ENCODE data around the gene BMP5. TPM values are rescaled to one million over a fixed set of nuclear protein-coding genes. Genes with fewer than 3 reads are reported as not detected.
"Not testable (repeated sequence)": the region's sequence is repeated elsewhere in the genome, so short reads cannot be mapped to it uniquely, and the experiment has no call there.

BMP5 gene
- 11.5 TPM for total RNA-seq

GRCh38 chr6:55875400-55875799 is at the start of gene BMP5:
Gene BMP5 (minus strand): TSS chr6:55875590. CDS start chr6:55874865, 725 bp downstream.
- no peaks in the 10 kb centered on the region for H3K9me3 ChIP-seq (ENCODE audit: control insufficient read depth in 3 of 3, low read length in 3 of 3)
- peak within 1 kb of the TSS; percentile 24 to 57 (median 29) for H3K4me3 ChIP-seq (ENCODE audit: low read length in 3 of 3)
- H3K27me3 ChIP-seq (ENCODE audit: control insufficient read depth in 3 of 3, insufficient read depth in 3 of 3, low read length in 3 of 3) = no peaks in the 10 kb centered on the region
- peak within 1 kb of the TSS in 1 of 3 donors; percentile 40 for H3K9ac ChIP-seq (ENCODE audit: low read depth in 1 of 3, low read length in 3 of 3)
- H3K4me1 ChIP-seq (ENCODE audit: control insufficient read depth in 3 of 3, insufficient read depth in 3 of 3, low read length in 3 of 3) = no peaks in the 10 kb centered on the region
- H3K27ac ChIP-seq (ENCODE audit: low read depth, low read length) = no peak within 1 kb of the TSS
- H3K36me3 ChIP-seq (ENCODE audit: control insufficient read depth in 3 of 3, insufficient read depth in 3 of 3, low read length in 3 of 3) = no peaks in the 10 kb centered on the region

GRCh38 chr6:55922406-55922805 is 47.0 kb upstream of the BMP5 start:
- no peak overlapping the region for H3K27ac ChIP-seq (ENCODE audit: low read depth, low read length)
- no peaks in the 10 kb centered on the region for H3K4me1 ChIP-seq (ENCODE audit: control insufficient read depth in 3 of 3, insufficient read depth in 3 of 3, low read length in 3 of 3)
- H3K9me3 ChIP-seq (ENCODE audit: control insufficient read depth in 3 of 3, low read length in 3 of 3) = no peaks in the 10 kb centered on the region
- H3K36me3 ChIP-seq (ENCODE audit: control insufficient read depth in 3 of 3, insufficient read depth in 3 of 3, low read length in 3 of 3) = no peaks in the 10 kb centered on the region
- H3K9ac ChIP-seq (ENCODE audit: low read depth in 1 of 3, low read length in 3 of 3) = no peak overlapping the region
- H3K27me3 ChIP-seq (ENCODE audit: control insufficient read depth in 3 of 3, insufficient read depth in 3 of 3, low read length in 3 of 3) = no peaks in the 10 kb centered on the region
- no peak overlapping the region for H3K4me3 ChIP-seq (ENCODE audit: low read length in 3 of 3)

GRCh38 chr6:55919716-55920308 is 44.4 kb upstream of the BMP5 start:
- no peaks in the 10 kb centered on the region for H3K27me3 ChIP-seq (ENCODE audit: control insufficient read depth in 3 of 3, insufficient read depth in 3 of 3, low read length in 3 of 3)
- no peaks in the 10 kb centered on the region for H3K4me1 ChIP-seq (ENCODE audit: control insufficient read depth in 3 of 3, insufficient read depth in 3 of 3, low read length in 3 of 3)
- H3K9ac ChIP-seq (ENCODE audit: low read depth in 1 of 3, low read length in 3 of 3) = no peak overlapping the region
- H3K27ac ChIP-seq (ENCODE audit: low read depth, low read length) = no peak overlapping the region
- no peak overlapping the region for H3K4me3 ChIP-seq (ENCODE audit: low read length in 3 of 3)
- no peaks in the 10 kb centered on the region for H3K9me3 ChIP-seq (ENCODE audit: control insufficient read depth in 3 of 3, low read length in 3 of 3)
- no peaks in the 10 kb centered on the region for H3K36me3 ChIP-seq (ENCODE audit: control insufficient read depth in 3 of 3, insufficient read depth in 3 of 3, low read length in 3 of 3)

- no peaks in the 10 kb centered on the region for H3K27me3 ChIP-seq (ENCODE audit: control insufficient read depth in 3 of 3, insufficient read depth in 3 of 3, low read length in 3 of 3)
- no peaks in the 10 kb centered on the region for H3K36me3 ChIP-seq (ENCODE audit: control insufficient read depth in 3 of 3, insufficient read depth in 3 of 3, low read length in 3 of 3)
- no peak overlapping the region for H3K9ac ChIP-seq (ENCODE audit: low read depth in 1 of 3, low read length in 3 of 3)
- H3K27ac ChIP-seq (ENCODE audit: low read depth, low read length) = no peak overlapping the region
- no peaks in the 10 kb centered on the region for H3K9me3 ChIP-seq (ENCODE audit: control insufficient read depth in 3 of 3, low read length in 3 of 3)
- no peaks in the 10 kb centered on the region for H3K4me1 ChIP-seq (ENCODE audit: control insufficient read depth in 3 of 3, insufficient read depth in 3 of 3, low read length in 3 of 3)
- H3K4me3 ChIP-seq (ENCODE audit: low read length in 3 of 3) = no peak overlapping the region
These were observed 43.2 kb upstream of the BMP5 start for GRCh38 chr6:55918639-55919038.

- no peaks in the 10 kb centered on the region for H3K27me3 ChIP-seq (ENCODE audit: control insufficient read depth in 3 of 3, insufficient read depth in 3 of 3, low read length in 3 of 3)
- no peaks in the 10 kb centered on the region for H3K36me3 ChIP-seq (ENCODE audit: control insufficient read depth in 3 of 3, insufficient read depth in 3 of 3, low read length in 3 of 3)
- H3K9ac ChIP-seq (ENCODE audit: low read depth in 1 of 3, low read length in 3 of 3) = no peak overlapping the region
- H3K27ac ChIP-seq (ENCODE audit: low read depth, low read length) = no peak overlapping the region
- H3K4me3 ChIP-seq (ENCODE audit: low read length in 3 of 3) = no peak overlapping the region
- no peaks in the 10 kb centered on the region for H3K4me1 ChIP-seq (ENCODE audit: control insufficient read depth in 3 of 3, insufficient read depth in 3 of 3, low read length in 3 of 3)
- H3K9me3 ChIP-seq (ENCODE audit: control insufficient read depth in 3 of 3, low read length in 3 of 3) = no peaks in the 10 kb centered on the region
These were observed 42.5 kb upstream of the BMP5 start for GRCh38 chr6:55917751-55918415.

GRCh38 chr6:55916188-55916587 is 40.8 kb upstream of the BMP5 start:
- H3K4me3 ChIP-seq (ENCODE audit: low read length in 3 of 3) = no peak overlapping the region
- H3K9me3 ChIP-seq (ENCODE audit: control insufficient read depth in 3 of 3, low read length in 3 of 3) = no peaks in the 10 kb centered on the region
- H3K9ac ChIP-seq (ENCODE audit: low read depth in 1 of 3, low read length in 3 of 3) = no peak overlapping the region
- H3K36me3 ChIP-seq (ENCODE audit: control insufficient read depth in 3 of 3, insufficient read depth in 3 of 3, low read length in 3 of 3) = no peaks in the 10 kb centered on the region
- H3K4me1 ChIP-seq (ENCODE audit: control insufficient read depth in 3 of 3, insufficient read depth in 3 of 3, low read length in 3 of 3) = no peaks in the 10 kb centered on the region
- no peak overlapping the region for H3K27ac ChIP-seq (ENCODE audit: low read depth, low read length)
- H3K27me3 ChIP-seq (ENCODE audit: control insufficient read depth in 3 of 3, insufficient read depth in 3 of 3, low read length in 3 of 3) = no peaks in the 10 kb centered on the region

GRCh38 chr6:55913228-55914195 is 38.1 kb upstream of the BMP5 start:
- Histone ChIP-seq H3K4me3 (ENCODE audit: low read length in 3 of 3) (no peak overlapping the region), H3K36me3 (ENCODE audit: control insufficient read depth in 3 of 3, insufficient read depth in 3 of 3, low read length in 3 of 3) (no peaks in the 10 kb centered on the region), H3K9ac (ENCODE audit: low read depth in 1 of 3, low read length in 3 of 3) (no peak overlapping the region), H3K4me1 (ENCODE audit: control insufficient read depth in 3 of 3, insufficient read depth in 3 of 3, low read length in 3 of 3) (no peaks in the 10 kb centered on the region), H3K27me3 (ENCODE audit: control insufficient read depth in 3 of 3, insufficient read depth in 3 of 3, low read length in 3 of 3) (no peaks in the 10 kb centered on the region), H3K27ac (ENCODE audit: low read depth, low read length) (no peak overlapping the region), H3K9me3 (ENCODE audit: control insufficient read depth in 3 of 3, low read length in 3 of 3) (no peaks in the 10 kb centered on the region)

GRCh38 chr6:55910466-55910865 is 35.1 kb upstream of the BMP5 start:
- H3K9me3 ChIP-seq (ENCODE audit: control insufficient read depth in 3 of 3, low read length in 3 of 3); H3K27ac ChIP-seq (ENCODE audit: low read depth, low read length); H3K27me3 ChIP-seq (ENCODE audit: control insufficient read depth in 3 of 3, insufficient read depth in 3 of 3, low read length in 3 of 3); H3K9ac ChIP-seq (ENCODE audit: low read depth in 1 of 3, low read length in 3 of 3); H3K36me3 ChIP-seq (ENCODE audit: control insufficient read depth in 3 of 3, insufficient read depth in 3 of 3, low read length in 3 of 3); H3K4me1 ChIP-seq (ENCODE audit: control insufficient read depth in 3 of 3, insufficient read depth in 3 of 3, low read length in 3 of 3); H3K4me3 ChIP-seq (ENCODE audit: low read length in 3 of 3): not testable (repeated sequence)

GRCh38 chr6:55909911-55910310 is 34.5 kb upstream of the BMP5 start:
- H3K4me1 ChIP-seq (ENCODE audit: control insufficient read depth in 3 of 3, insufficient read depth in 3 of 3, low read length in 3 of 3); H3K27me3 ChIP-seq (ENCODE audit: control insufficient read depth in 3 of 3, insufficient read depth in 3 of 3, low read length in 3 of 3); H3K9ac ChIP-seq (ENCODE audit: low read depth in 1 of 3, low read length in 3 of 3); H3K27ac ChIP-seq (ENCODE audit: low read depth, low read length); H3K9me3 ChIP-seq (ENCODE audit: control insufficient read depth in 3 of 3, low read length in 3 of 3); H3K4me3 ChIP-seq (ENCODE audit: low read length in 3 of 3); H3K36me3 ChIP-seq (ENCODE audit: control insufficient read depth in 3 of 3, insufficient read depth in 3 of 3, low read length in 3 of 3): not testable (repeated sequence)

GRCh38 chr6:55902796-55903195 is 27.4 kb upstream of the BMP5 start:
- Histone ChIP-seq H3K27ac (ENCODE audit: low read depth, low read length) (no peak overlapping the region), H3K36me3 (ENCODE audit: control insufficient read depth in 3 of 3, insufficient read depth in 3 of 3, low read length in 3 of 3) (no peaks in the 10 kb centered on the region), H3K4me1 (ENCODE audit: control insufficient read depth in 3 of 3, insufficient read depth in 3 of 3, low read length in 3 of 3) (no peaks in the 10 kb centered on the region), H3K9ac (ENCODE audit: low read depth in 1 of 3, low read length in 3 of 3) (no peak overlapping the region), H3K9me3 (ENCODE audit: control insufficient read depth in 3 of 3, low read length in 3 of 3) (no peaks in the 10 kb centered on the region), H3K27me3 (ENCODE audit: control insufficient read depth in 3 of 3, insufficient read depth in 3 of 3, low read length in 3 of 3) (no peaks in the 10 kb centered on the region), H3K4me3 (ENCODE audit: low read length in 3 of 3) (no peak overlapping the region)

Data from skeletal muscle tissue (tissue), 4 donors.